Measurements from ENCODE around the gene TARBP1.

- TF ChIP-seq POLR2AphosphoS5 (IDR thresholded peaks at IDR 0.05) (no peak), POLR2A (IDR thresholded peaks at IDR 0.05) (no peak), EP300 (IDR thresholded peaks at IDR 0.05) (no peak)
- TF ChIP-seq, protein P1, sequence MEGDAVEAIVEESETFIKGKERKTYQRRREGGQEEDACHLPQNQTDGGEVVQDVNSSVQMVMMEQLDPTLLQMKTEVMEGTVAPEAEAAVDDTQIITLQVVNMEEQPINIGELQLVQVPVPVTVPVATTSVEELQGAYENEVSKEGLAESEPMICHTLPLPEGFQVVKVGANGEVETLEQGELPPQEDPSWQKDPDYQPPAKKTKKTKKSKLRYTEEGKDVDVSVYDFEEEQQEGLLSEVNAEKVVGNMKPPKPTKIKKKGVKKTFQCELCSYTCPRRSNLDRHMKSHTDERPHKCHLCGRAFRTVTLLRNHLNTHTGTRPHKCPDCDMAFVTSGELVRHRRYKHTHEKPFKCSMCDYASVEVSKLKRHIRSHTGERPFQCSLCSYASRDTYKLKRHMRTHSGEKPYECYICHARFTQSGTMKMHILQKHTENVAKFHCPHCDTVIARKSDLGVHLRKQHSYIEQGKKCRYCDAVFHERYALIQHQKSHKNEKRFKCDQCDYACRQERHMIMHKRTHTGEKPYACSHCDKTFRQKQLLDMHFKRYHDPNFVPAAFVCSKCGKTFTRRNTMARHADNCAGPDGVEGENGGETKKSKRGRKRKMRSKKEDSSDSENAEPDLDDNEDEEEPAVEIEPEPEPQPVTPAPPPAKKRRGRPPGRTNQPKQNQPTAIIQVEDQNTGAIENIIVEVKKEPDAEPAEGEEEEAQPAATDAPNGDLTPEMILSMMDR (IDR thresholded peaks at IDR 0.05), result no peak
Measured at GRCh38 chr1:234406871-234407270, 72.1 kb downstream of the TARBP1 start.
